Transverse colon (tissue), 4 donors: ENCODE results near the gene NEMP2. TPM values are rescaled to one million over a fixed set of nuclear protein-coding genes. Genes with fewer than 3 reads are reported as not detected.

ENCODE experiments used
- DNase-seq: peaks from one replicate; pipeline ENCODE4 v3.0.0-alpha.2; 2019
- H3K27ac ChIP-seq, 4 donors: fragments of 200-600 bp; sonication (generic); 2 replicates each; pipeline ENCODE4 v1.5.1; 2016 to 2018; ENCODE audit warnings: inconsistent platforms in 4 of 4
- H3K27me3 ChIP-seq: fragments of 200-600 bp; sonication (generic); 2 replicates; pipeline ENCODE4 v1.5.1; 2017; ENCODE audit warnings: inconsistent platforms
- H3K36me3 ChIP-seq, 4 donors: fragments of 200-600 bp; sonication (generic); 2 replicates each; pipeline ENCODE4 v1.5.1; 2017 to 2019; ENCODE audit warnings: inconsistent platforms in 4 of 4
- H3K4me1 ChIP-seq, 4 donors: fragments of 200-600 bp; sonication (generic); 2 replicates each; pipeline ENCODE4 v1.5.1; 2017 to 2020; ENCODE audit warnings: inconsistent platforms in 4 of 4
- H3K4me3 ChIP-seq, 4 donors: fragments of 200-600 bp; sonication (generic); 1 replicate in 1 of 4; 2 replicates in 3 of 4; pipeline versions ENCODE4 v1.5.1 to v1.6.1; 2017 to 2019; ENCODE audit warnings: inconsistent platforms in 4 of 4
- H3K9me3 ChIP-seq, 2 donors: fragments of 200-600 bp; sonication (generic); 2 replicates each; pipeline ENCODE4 v1.5.1; 2017 to 2019; ENCODE audit warnings: inconsistent platforms in 2 of 2
- CTCF ChIP-seq, 5 experiments: fragments of 200-600 bp in 3 of 5; fragments of 450-650 bp in 2 of 5; sonication (generic) in 3 of 5; IDR thresholded peaks; 1 replicate in 2 of 5; 2 replicates in 3 of 5; pipeline ENCODE4 v1.5.1; 2016 to 2017; ENCODE audit warnings: antibody characterized with exemption in 5 of 5, inconsistent platforms in 3 of 5, mild to moderate bottlenecking in 2 of 5, moderate library complexity in 1 of 5
- EP300 ChIP-seq: sonication (generic); formaldehyde crosslinking; IDR thresholded peaks from one replicate; pipeline ENCODE4 v1.6.1; 2017; ENCODE audit warnings: antibody characterized with exemption, low read depth
- POLR2A ChIP-seq: fragments of 450-650 bp; IDR thresholded peaks from one replicate; pipeline ENCODE4 v1.6.1; 2016; ENCODE audit warnings: antibody characterized with exemption, mild to moderate bottlenecking, moderate library complexity
- POLR2AphosphoS5 ChIP-seq, 3 donors: sonication (generic); formaldehyde crosslinking; IDR thresholded peaks; one replicate each; pipeline ENCODE4 v1.6.1; 2016; ENCODE audit warnings: antibody characterized with exemption in 3 of 3
- WGBS, 2 donors: methylation state at CpG; one replicate each; pipeline ENCODE4 v1.1.5; 2018; ENCODE audit warnings: low coverage in 1 of 2; 5-methylcytosine and 5-hydroxymethylcytosine counted together
- in situ Hi-C, 4 donors: fragments of 200-750 bp; cut with MboI; loops; one replicate each; pipeline versions ENCODE4 v1.15.0 to v1.15.1; 2017; ENCODE audit warnings: low sequenced_read_pairs in 3 of 4, low pct_ligation_motif_present in 1 of 4, low pct_unique_long_range_greater_than_20kb in 1 of 4
- intact Hi-C: fragments of 100-400 bp; cut with DNase I; formaldehyde crosslinking; loops from one replicate; pipeline ENCODE4 v1.15.1; 2023; ENCODE audit warnings: low total_unique reads
- total RNA-seq, 4 donors: library from RNA; depleted of rRNA; stranded (reverse); fragments of >200 nt; gene quantifications; one replicate each; pipeline ENCODE4 v1.1.0, GENCODE V29; 2016

Gene NEMP2
- total RNA-seq, 4 donors from 2014 or later, result 0.20 to 2.4 (median 1.6) TPM; not detected in 1

- WGBS, 2 donors, result 20 to 63% methylated on average over 1 to 6 of the region's 6 CpGs
- Histone ChIP-seq H3K9me3 (no peaks in the 10 kb centered on the region), H3K36me3 (no peaks in the 10 kb centered on the region), H3K27ac (peak overlapping the region; percentile 67 to 85 (median 79)), H3K27me3 (no peaks in the 10 kb centered on the region), H3K4me1 (peaks cover 5 to 52% (median 24%) of the 10 kb centered on the region in 4 donors), H3K4me3 (no peak overlapping the region)
- in situ Hi-C loops, result no loop called here
- DNase-seq, result no peak
- intact Hi-C loops, result loop anchor here (5.0 kb wide), 1 partner anchor 51 kb away; no protein-coding TSS in a partner anchor
- TF ChIP-seq EP300 (no peak), POLR2A (no peak), CTCF (IDR thresholded peaks at IDR 0.05) (no peak), POLR2AphosphoS5 (IDR thresholded peaks at IDR 0.05) (no peak)
Measured at GRCh38 chr2:190576573-190576972, 42.1 kb upstream of the NEMP2 start.

DNA sequence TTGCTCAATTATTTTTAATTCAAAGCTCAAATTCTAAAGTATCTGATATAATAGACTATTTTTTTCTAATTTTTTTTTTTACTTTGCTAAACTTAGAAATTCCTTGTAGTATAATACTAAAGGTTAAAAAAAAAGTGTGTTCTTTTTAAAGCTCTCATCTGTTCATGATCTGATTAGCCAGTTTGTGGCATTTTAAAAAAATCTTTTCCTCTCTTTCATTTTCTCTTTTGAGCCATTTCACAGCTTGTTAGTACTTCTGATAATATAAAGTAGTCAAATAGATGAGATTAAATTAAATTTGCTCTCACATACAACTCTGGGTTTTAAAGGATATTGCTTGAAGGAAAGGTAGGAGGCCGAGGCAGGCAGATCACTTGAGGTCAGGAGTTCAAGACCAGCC lies 40.7 kb upstream of the NEMP2 start:
- Histone ChIP-seq H3K36me3 (no peaks in the 10 kb centered on the region), H3K4me1 (peaks cover 5 to 50% (median 23%) of the 10 kb centered on the region in 4 donors), H3K27me3 (no peaks in the 10 kb centered on the region), H3K9me3 (no peaks in the 10 kb centered on the region), H3K4me3 (no peak overlapping the region), H3K27ac (peak overlapping the region in 2 of 4 donors; percentile 77 to 81)
- in situ Hi-C loops (no loop called here), intact Hi-C loops (loop anchor here (5.0 kb wide), 1 partner anchor 52 kb away; no protein-coding TSS in a partner anchor)
- 88 to 91% methylated on average over 1 of the region's 1 CpG for WGBS, 2 donors
- no peak for TF ChIP-seq POLR2AphosphoS5 (IDR thresholded peaks at IDR 0.05)
- TF ChIP-seq POLR2A, result no peak
- TF ChIP-seq CTCF (IDR thresholded peaks at IDR 0.05), result no peak
- TF ChIP-seq EP300, result no peak
- DNase-seq, result no peak

DNA sequence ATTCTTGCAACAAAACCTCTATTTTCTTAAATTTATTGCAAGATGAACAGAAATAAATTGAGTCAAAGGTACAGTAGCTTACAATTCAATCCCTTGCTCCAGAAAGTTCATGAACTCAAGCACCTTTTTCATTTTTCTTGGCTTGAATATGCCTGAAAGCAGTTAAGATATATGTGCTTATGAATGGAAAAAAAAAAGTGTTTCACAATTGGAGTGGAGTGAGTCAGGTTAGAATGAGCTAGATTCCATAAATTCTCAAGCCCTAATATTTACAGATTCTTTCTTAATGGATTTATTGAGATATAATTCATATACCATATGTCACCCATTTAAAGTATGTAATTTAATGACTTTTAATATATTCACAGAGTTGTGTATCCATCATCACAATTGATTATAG lies 39.6 kb upstream of the NEMP2 start:
- TF ChIP-seq CTCF (IDR thresholded peaks at IDR 0.05) (no peak), POLR2AphosphoS5 (IDR thresholded peaks at IDR 0.05) (no peak), POLR2A (no peak), EP300 (no peak)
- Histone ChIP-seq H3K4me1 (peaks cover 5 to 39% (median 22%) of the 10 kb centered on the region in 4 donors), H3K4me3 (no peak overlapping the region), H3K27me3 (no peaks in the 10 kb centered on the region), H3K27ac (no peak overlapping the region), H3K9me3 (no peaks in the 10 kb centered on the region), H3K36me3 (no peaks in the 10 kb centered on the region)
- DNase-seq, result no peak
- intact Hi-C loops, result no loop called here
- in situ Hi-C loops, result no loop called here

- Histone ChIP-seq H3K27ac (no peak overlapping the region), H3K27me3 (no peaks in the 10 kb centered on the region), H3K4me3 (no peak overlapping the region), H3K9me3 (peaks cover 0 to 10% of the 10 kb centered on the region in 2 donors), H3K4me1 (peaks cover 0 to 20% (median 12%) of the 10 kb centered on the region in 4 donors), H3K36me3 (no peaks in the 10 kb centered on the region)
- no peak for DNase-seq
- TF ChIP-seq POLR2A, result no peak
- TF ChIP-seq EP300, result no peak
- TF ChIP-seq CTCF (IDR thresholded peaks at IDR 0.05), result no peak
- no peak for TF ChIP-seq POLR2AphosphoS5 (IDR thresholded peaks at IDR 0.05)
- in situ Hi-C loops (no loop called here), intact Hi-C loops (no loop called here)
Measured at GRCh38 chr2:190572246-190572645, 37.7 kb upstream of the NEMP2 start.
